Panc1 (cell line): ENCODE measurements around the gene SLCO6A1. TPM values are rescaled to one million over a fixed set of nuclear protein-coding genes. Genes with fewer than 3 reads are reported as not detected.

ENCODE experiments used
- ATAC-seq: fragments of 200-7000 bp; cut with Tn5 transposase; 2 replicates; pipeline ENCODE4 v1.9.1; 2020; ENCODE audit warnings: mild to moderate bottlenecking, moderate library complexity
- BruUV-seq: library from RNA; stranded (reverse); fragments of 400-500 nt; replicated peaks from 2 replicates; lab custom pipeline; 2021; lab: Mats Ljungman, UMichigan
- CTCF ChIA-PET: fragments of 300-600 bp; sonication (Branson Sonifier 250); formaldehyde crosslinking; loops from one replicate; lab custom pipeline; 2022; ENCODE audit warnings: antibody characterized with exemption; lab: Charles Lee
- POLR2A ChIA-PET: fragments of 300-600 bp; sonication (Branson Sonifier 250); formaldehyde crosslinking; loops from one replicate; lab custom pipeline; 2022; ENCODE audit warnings: antibody characterized with exemption; lab: Charles Lee
- DNase-seq: peaks from one replicate; pipeline ENCODE4 v3.0.0-alpha.2; 2010; ENCODE audit warnings: low read depth, low spot score
- H3K27ac ChIP-seq: 2 replicates; pipeline ENCODE4 v1.5.1; 2011; ENCODE audit warnings: mild to moderate bottlenecking, low read length, inconsistent platforms
- H3K27me3 ChIP-seq: fragments of 200-500 bp; sonication (Bioruptor generic); 2 replicates; pipeline ENCODE4 v1.6.0; 2014; ENCODE audit warnings: low read length, inconsistent platforms; ENCODE audit not compliant: control insufficient read depth, insufficient read depth
- H3K36me3 ChIP-seq: fragments of 200-500 bp; sonication (Bioruptor generic); 2 replicates; pipeline ENCODE4 v1.5.1; 2014; ENCODE audit warnings: inconsistent platforms, mild to moderate bottlenecking, low read length, moderate library complexity; ENCODE audit not compliant: control insufficient read depth, insufficient read depth
- H3K4me1 ChIP-seq: 2 replicates; pipeline ENCODE4 v1.5.1; 2011; ENCODE audit warnings: inconsistent platforms, mild to moderate bottlenecking, low read length, moderate library complexity; ENCODE audit not compliant: control insufficient read depth, insufficient read depth
- H3K4me3 ChIP-seq, 2 experiments: 2 replicates each; pipeline ENCODE4 v1.5.1; 2011 to 2012; ENCODE audit warnings: low read depth in 2 of 2, low read length in 2 of 2, mild to moderate bottlenecking in 2 of 2, inconsistent platforms in 1 of 2, moderate library complexity in 1 of 2
- H3K9me3 ChIP-seq: fragments of 200-500 bp; sonication (Bioruptor generic); 2 replicates; pipeline ENCODE4 v1.5.1; 2014; ENCODE audit warnings: low read depth, mild to moderate bottlenecking, inconsistent platforms, low read length, moderate library complexity; ENCODE audit not compliant: control insufficient read depth, insufficient read depth
- POLR2AphosphoS5 ChIP-seq: IDR thresholded peaks from 2 replicates; pipeline ENCODE4 v1.6.1; 2012; ENCODE audit warnings: mild to moderate bottlenecking, low read depth, low read length, moderate library complexity
- SIN3A ChIP-seq: IDR thresholded peaks from 2 replicates; pipeline ENCODE4 v1.6.1; 2012; ENCODE audit warnings: low read depth, mild to moderate bottlenecking, low read length, moderate library complexity, borderline replicate concordance; ENCODE audit not compliant: insufficient read depth
- TCF7L2 ChIP-seq: IDR thresholded peaks from 2 replicates; pipeline ENCODE4 v1.6.1; 2011; ENCODE audit warnings: mild to moderate bottlenecking, low read depth, low read length, inconsistent platforms
- in situ Hi-C: cut with HindIII; loops from 2 replicates; pipeline ENCODE4 v1.10.0; 2016; ENCODE audit warnings: low sequenced_read_pairs, low pct_unique_long_range_greater_than_20kb
- intact Hi-C: fragments of 100-400 bp; cut with micrococcal nuclease; formaldehyde crosslinking; loops from one replicate; pipeline ENCODE4 v1.10.0; 2022; ENCODE audit not compliant: unreplicated experiment
- total RNA-seq: library from RNA; stranded (reverse); gene quantifications from one replicate; pipeline ENCODE4 v1.2.1, GENCODE V29; 2021; ENCODE audit not compliant: unreplicated experiment

The SLCO6A1 gene
- total RNA-seq, 1 experiment from 2014 or later = not detected

- POLR2A ChIA-PET = no interaction called here
- no TSS peak for BruUV-seq
These were observed 130.4 kb downstream of the SLCO6A1 start for GRCh38 chr5:102368392-102368791.

GRCh38 chr5:102341681-102342288, 157.0 kb downstream of the SLCO6A1 start:
- ChIA-PET CTCF (no interaction called here), POLR2A (no interaction called here)
- Histone ChIP-seq H3K27ac (no peak overlapping the region), H3K4me3 (no peak overlapping the region), H3K9me3 (no peaks in the 10 kb centered on the region), H3K4me1 (no peaks in the 10 kb centered on the region), H3K27me3 (no peaks in the 10 kb centered on the region), H3K36me3 (no peaks in the 10 kb centered on the region)
- TF ChIP-seq SIN3A = no peak
- no peak for TF ChIP-seq POLR2AphosphoS5
- in situ Hi-C loops = no loop called here
- DNase-seq = no peak
- ATAC-seq = no peak
- no TSS peak for BruUV-seq
- intact Hi-C loops = no loop called here

More at GRCh38 chr5:102368392-102368791, 130.4 kb downstream of the SLCO6A1 start:
- no peaks in the 10 kb centered on the region for H3K36me3 ChIP-seq
- peaks cover 2% of the 10 kb centered on the region; the same call in 1 of the 2 replicates for H3K9me3 ChIP-seq
- intact Hi-C loops = no loop called here
- CTCF ChIA-PET = no interaction called here
- TF ChIP-seq SIN3A = no peak
- TF ChIP-seq POLR2AphosphoS5 = no peak
- in situ Hi-C loops = no loop called here
- no peaks in the 10 kb centered on the region for H3K4me1 ChIP-seq
- H3K27me3 ChIP-seq = no peaks in the 10 kb centered on the region
- ATAC-seq = no peak
- no peak for DNase-seq
- no peak overlapping the region for H3K4me3 ChIP-seq
- H3K27ac ChIP-seq = no peak overlapping the region

DNA sequence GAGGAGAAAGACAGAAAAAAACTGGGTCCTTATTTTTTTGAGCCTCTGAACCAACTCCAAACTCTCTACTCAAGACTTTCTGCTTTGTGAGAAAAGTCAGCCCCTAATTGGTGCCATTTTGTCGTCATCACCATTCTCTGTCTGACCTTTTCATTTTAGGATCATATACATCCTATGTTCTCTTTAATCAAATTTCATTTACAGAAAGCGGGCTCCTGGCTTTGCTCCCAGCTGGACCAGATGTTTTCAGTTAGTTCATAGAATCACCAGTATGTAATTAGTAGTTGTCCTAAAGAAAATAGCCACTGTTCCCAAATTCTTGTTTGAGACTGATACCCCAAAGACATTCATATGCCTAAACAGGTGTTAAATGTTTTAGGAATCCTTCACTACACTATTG, 174.1 kb downstream of the SLCO6A1 start:
- in situ Hi-C loops = no loop called here
- no peaks in the 10 kb centered on the region for H3K9me3 ChIP-seq
- DNase-seq (no peak), ATAC-seq (no peak)
- BruUV-seq = no TSS peak
- no peak overlapping the region for H3K4me3 ChIP-seq
- POLR2A ChIA-PET = no interaction called here
- no peak for TF ChIP-seq TCF7L2
- no peak for TF ChIP-seq POLR2AphosphoS5
- H3K4me1 ChIP-seq = no peaks in the 10 kb centered on the region
- H3K27ac ChIP-seq = no peak overlapping the region
- no peaks in the 10 kb centered on the region for H3K36me3 ChIP-seq
- intact Hi-C loops = no loop called here
- CTCF ChIA-PET = no interaction called here
- no peaks in the 10 kb centered on the region for H3K27me3 ChIP-seq

Other genes with a start within 250 kb of the SLCO6A1 start
- 0.90 TPM for gene SLCO4C1, start 202.7 kb downstream of the SLCO6A1 start, total RNA-seq